Measurements from ENCODE around the gene PPM1M. TPM values are rescaled to one million over a fixed set of nuclear protein-coding genes. Genes with fewer than 3 reads are reported as not detected.

The PPM1M gene
- polyA plus RNA-seq, 1 donor from 2014 or later, result 1.1 TPM

GRCh38 chr3:52240886-52241370 lies 4.6 kb upstream of the PPM1M start:
- H3K27ac ChIP-seq (ENCODE audit: low read length), result no peak overlapping the region
- peaks cover 13% of the 10 kb centered on the region for H3K79me2 ChIP-seq (replicated peaks; ENCODE audit: insufficient read depth, low read length)
- no peaks in the 10 kb centered on the region for H4K20me1 ChIP-seq (ENCODE audit: insufficient read depth)
- H3K9me3 ChIP-seq (ENCODE audit: low read length), result no peaks in the 10 kb centered on the region
- no peaks in the 10 kb centered on the region for H3F3A ChIP-seq (ENCODE audit: insufficient read depth, low read length, poor library complexity, severe bottlenecking)
- H3K4me3 ChIP-seq (ENCODE audit: low read length), result no peak overlapping the region
- no peak overlapping the region for H3K4me2 ChIP-seq (ENCODE audit: low read length)
- no peaks in the 10 kb centered on the region for H3K36me3 ChIP-seq (ENCODE audit: insufficient read depth, low read length)
- no peaks in the 10 kb centered on the region for H3K9me2 ChIP-seq (ENCODE audit: insufficient read depth, low read length)
- TF ChIP-seq CTCF (IDR thresholded peaks at IDR 0.05; ENCODE audit: poor library complexity, severe bottlenecking) (no peak), POLR2AphosphoS5 (IDR thresholded peaks at IDR 0.05) (no peak), RAD21 (conservative IDR thresholded peaks at IDR 0.05) (no peak), SMC3 (conservative IDR thresholded peaks at IDR 0.05; ENCODE audit: poor library complexity) (no peak), TAF1 (IDR thresholded peaks at IDR 0.05; ENCODE audit: low read depth) (no peak), REST (IDR thresholded peaks at IDR 0.05; ENCODE audit: borderline replicate concordance) (no peak), EZH2 (IDR thresholded peaks at IDR 0.05; ENCODE audit: borderline replicate concordance, insufficient read depth, low read length, poor library complexity, severe bottlenecking) (no peak), EP300 (conservative IDR thresholded peaks at IDR 0.05; ENCODE audit: poor library complexity, severe bottlenecking) (no peak), MXI1 (conservative IDR thresholded peaks at IDR 0.05; ENCODE audit: poor library complexity, severe bottlenecking) (no peak)
- peaks cover 24% of the 10 kb centered on the region for H3K27me3 ChIP-seq (ENCODE audit: insufficient read depth, low read depth, low read length)
- H3K9ac ChIP-seq (ENCODE audit: low read length), result no peak overlapping the region
- H2AFZ ChIP-seq (ENCODE audit: low read depth, low read length), result no peak overlapping the region

GRCh38 chr3:52242039-52242438 lies 3.5 kb upstream of the PPM1M start:
- H3K79me2 ChIP-seq (replicated peaks; ENCODE audit: insufficient read depth, low read length), result peaks cover 7% of the 10 kb centered on the region
- H3K4me2 ChIP-seq (ENCODE audit: low read length), result no peak overlapping the region

More at GRCh38 chr3:52242039-52242438, 3.5 kb upstream of the PPM1M start:
- Histone ChIP-seq H3K9me3 (ENCODE audit: low read length) (no peaks in the 10 kb centered on the region), H3K36me3 (ENCODE audit: insufficient read depth, low read length) (no peaks in the 10 kb centered on the region), H3K9me2 (ENCODE audit: insufficient read depth, low read length) (no peaks in the 10 kb centered on the region), H3K4me3 (ENCODE audit: low read length) (no peak overlapping the region), H2AFZ (ENCODE audit: low read depth, low read length) (no peak overlapping the region), H3K27ac (ENCODE audit: low read length) (no peak overlapping the region), H3K9ac (ENCODE audit: low read length) (no peak overlapping the region), H4K20me1 (ENCODE audit: insufficient read depth) (no peaks in the 10 kb centered on the region), H3K27me3 (ENCODE audit: insufficient read depth, low read depth, low read length) (peaks cover 35% of the 10 kb centered on the region), H3F3A (ENCODE audit: insufficient read depth, low read length, poor library complexity, severe bottlenecking) (no peaks in the 10 kb centered on the region)
- TF ChIP-seq EZH2 (IDR thresholded peaks at IDR 0.05; ENCODE audit: borderline replicate concordance, insufficient read depth, low read length, poor library complexity, severe bottlenecking) (no peak), EP300 (conservative IDR thresholded peaks at IDR 0.05; ENCODE audit: poor library complexity, severe bottlenecking) (no peak), CTCF (IDR thresholded peaks at IDR 0.05; ENCODE audit: poor library complexity, severe bottlenecking) (no peak), POLR2AphosphoS5 (IDR thresholded peaks at IDR 0.05) (no peak), REST (IDR thresholded peaks at IDR 0.05; ENCODE audit: borderline replicate concordance) (no peak), RAD21 (conservative IDR thresholded peaks at IDR 0.05) (no peak), MXI1 (conservative IDR thresholded peaks at IDR 0.05; ENCODE audit: poor library complexity, severe bottlenecking) (no peak), TAF1 (IDR thresholded peaks at IDR 0.05; ENCODE audit: low read depth) (no peak), SMC3 (conservative IDR thresholded peaks at IDR 0.05; ENCODE audit: poor library complexity) (no peak)
